Measurements from ENCODE around the gene STARD3.

STARD3 gene

DNA sequence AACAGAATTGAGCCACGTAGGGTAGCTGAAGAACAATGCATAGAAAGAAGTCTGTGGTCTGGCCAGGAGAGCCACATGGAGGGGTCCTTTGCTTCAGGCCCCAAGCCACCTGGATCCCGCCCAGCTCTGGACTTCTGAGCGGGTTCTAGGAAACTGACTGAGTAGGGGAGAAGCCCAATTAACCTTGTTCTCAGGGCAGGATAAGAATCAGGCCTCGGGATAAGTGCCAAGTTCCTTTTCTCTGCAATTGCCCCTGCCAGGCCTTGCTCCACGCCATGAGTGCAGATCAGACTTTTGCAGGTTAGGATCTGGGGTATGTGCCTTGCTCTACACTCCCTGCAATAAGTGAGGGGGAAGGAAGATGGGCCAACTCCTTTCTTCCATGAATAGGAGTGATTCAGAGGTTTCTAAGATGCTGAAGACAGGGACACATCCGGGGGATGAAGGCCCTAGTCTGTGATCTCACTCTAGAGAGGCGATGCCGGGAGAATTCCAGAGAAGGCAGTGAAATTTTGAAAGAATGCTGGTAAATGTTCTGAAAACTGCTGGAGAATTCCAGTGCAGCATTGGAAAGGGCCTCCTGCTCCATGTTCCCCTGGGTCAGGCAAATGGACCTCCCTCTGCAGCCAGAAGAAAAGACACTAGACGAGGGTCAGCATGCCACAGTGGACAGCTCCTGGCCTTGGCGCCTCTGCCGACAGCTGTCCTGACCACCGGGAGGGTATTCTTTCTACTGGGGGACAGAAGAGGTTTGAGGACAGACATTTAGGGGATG, 35.0 kb upstream of the STARD3 start:
- H2BK5ac ChIP-seq (ENCODE audit: low read length): no peak overlapping the region
- H3K27ac ChIP-seq (replicated peaks; ENCODE audit: low read length): no peak overlapping the region
- H2AFZ ChIP-seq (ENCODE audit: low read length): no peak overlapping the region
- no peak overlapping the region for H2BK12ac ChIP-seq (ENCODE audit: low read length)
- H3K36me3 ChIP-seq (replicated peaks in 1 of 2; ENCODE audit: control insufficient read depth in 2 of 2, insufficient read depth in 2 of 2, low read length in 2 of 2): no peaks in the 10 kb centered on the region
- H3K9ac ChIP-seq (ENCODE audit: low read depth, low read length, poor library complexity): no peak overlapping the region
- no peak overlapping the region for H3K23ac ChIP-seq (ENCODE audit: low read depth, low read length, poor library complexity)
- H4K8ac ChIP-seq (ENCODE audit: low read depth, low read length): no peak overlapping the region
- peaks cover 86 to 100% (median 99%) of the 10 kb centered on the region in 3 experiments for H3K27me3 ChIP-seq (ENCODE audit: control insufficient read depth in 3 of 3, insufficient read depth in 3 of 3, low read depth in 1 of 3, low read length in 3 of 3)
- H3K9me3 ChIP-seq (replicated peaks in 1 of 2; ENCODE audit: control insufficient read depth in 2 of 2, insufficient read depth in 1 of 2, low read depth in 1 of 2, low read length in 2 of 2): peaks cover 0 to 3% of the 10 kb centered on the region in 2 donors
- H4K91ac ChIP-seq (ENCODE audit: low read depth, low read length, poor library complexity): no peak overlapping the region
- no peak overlapping the region for H3K4me3 ChIP-seq (ENCODE audit: low read length in 2 of 2)
- no peak overlapping the region for H3K4ac ChIP-seq (ENCODE audit: low read length)
- H3K18ac ChIP-seq (ENCODE audit: low read length): no peak overlapping the region
- peaks cover 2 to 4% of the 10 kb centered on the region in 2 donors for H3K4me1 ChIP-seq (ENCODE audit: control insufficient read depth in 2 of 2, insufficient read depth in 1 of 2, low read depth in 1 of 2, low read length in 2 of 2)
- no peak overlapping the region for H2BK120ac ChIP-seq (ENCODE audit: low read depth, low read length)
- no peak overlapping the region for H3K4me2 ChIP-seq (ENCODE audit: insufficient read depth, low read length, poor library complexity, severe bottlenecking)
- WGBS, 2 donors (ENCODE audit: extremely low coverage in 2 of 2, insufficient read length in 2 of 2, insufficient replicate concordance in 1 of 2): no CpG with 5 or more reads among the region's 12 CpGs
- H3K79me1 ChIP-seq (ENCODE audit: low read depth, low read length): peaks cover 7% of the 10 kb centered on the region
- DNase-seq (ENCODE audit: low spot score): no peak
- H2BK15ac ChIP-seq (ENCODE audit: low read length): no peak overlapping the region
- H2AK5ac ChIP-seq (ENCODE audit: low read depth, low read length): no peak overlapping the region
- H3K14ac ChIP-seq (ENCODE audit: low read length): no peak overlapping the region

DNA sequence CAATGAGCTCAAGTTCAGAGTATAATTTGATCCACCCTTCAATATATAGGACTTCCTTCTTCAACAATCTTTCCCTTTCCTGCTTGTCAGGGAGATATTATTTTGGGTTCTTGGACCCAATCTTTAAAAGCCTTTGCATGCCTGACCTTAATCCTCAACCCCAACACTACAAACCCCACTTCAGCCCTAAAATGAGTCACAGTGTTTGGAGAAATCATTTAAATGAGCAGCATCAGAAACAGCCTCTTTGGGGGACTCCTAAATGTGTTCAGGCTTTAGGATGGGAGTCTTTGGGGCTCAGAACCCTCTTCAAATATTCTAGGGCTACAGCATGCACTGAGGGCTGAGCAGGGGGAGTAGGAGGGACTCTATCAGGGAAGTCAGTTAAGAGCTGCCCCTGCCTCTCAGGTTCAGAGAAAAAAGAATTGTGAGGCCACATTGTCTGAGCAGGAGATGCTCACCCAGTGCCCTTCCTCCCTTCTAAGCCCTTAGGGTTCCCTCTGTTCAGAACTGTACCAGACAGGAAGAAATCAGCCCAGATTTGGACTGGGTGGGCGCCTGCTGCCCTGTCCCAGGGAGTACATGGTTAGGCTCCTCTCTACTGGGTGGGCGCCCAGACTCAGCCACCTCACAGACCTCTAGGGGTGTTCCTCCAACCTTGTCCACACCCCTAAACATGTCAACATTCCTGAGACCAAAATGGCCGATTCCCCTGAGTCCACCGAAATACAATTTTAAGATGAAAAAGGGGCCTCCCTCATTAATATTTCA, 34.2 kb upstream of the STARD3 start:
- H3K79me1 ChIP-seq (ENCODE audit: low read depth, low read length): peaks cover 7% of the 10 kb centered on the region
- no peak overlapping the region for H3K4me3 ChIP-seq (ENCODE audit: low read length in 2 of 2)
- H2BK5ac ChIP-seq (ENCODE audit: low read length): no peak overlapping the region
- no CpG with 5 or more reads among the region's 4 CpGs for WGBS, 2 donors (ENCODE audit: extremely low coverage in 2 of 2, insufficient read length in 2 of 2, insufficient replicate concordance in 1 of 2)
- peaks cover 5 to 6% of the 10 kb centered on the region in 2 donors for H3K4me1 ChIP-seq (ENCODE audit: control insufficient read depth in 2 of 2, insufficient read depth in 1 of 2, low read depth in 1 of 2, low read length in 2 of 2)
- H3K4me2 ChIP-seq (ENCODE audit: insufficient read depth, low read length, poor library complexity, severe bottlenecking): no peak overlapping the region
- no peak overlapping the region for H2BK15ac ChIP-seq (ENCODE audit: low read length)
- no peak overlapping the region for H4K8ac ChIP-seq (ENCODE audit: low read depth, low read length)
- no peak overlapping the region for H3K9ac ChIP-seq (ENCODE audit: low read depth, low read length, poor library complexity)
- no peak overlapping the region for H2AK5ac ChIP-seq (ENCODE audit: low read depth, low read length)
- no peak overlapping the region for H3K23ac ChIP-seq (ENCODE audit: low read depth, low read length, poor library complexity)
- no peak overlapping the region for H2AFZ ChIP-seq (ENCODE audit: low read length)
- H3K14ac ChIP-seq (ENCODE audit: low read length): no peak overlapping the region
- H3K18ac ChIP-seq (ENCODE audit: low read length): no peak overlapping the region
- H3K27ac ChIP-seq (replicated peaks; ENCODE audit: low read length): no peak overlapping the region
- peaks cover 88 to 100% (median 99%) of the 10 kb centered on the region in 3 experiments for H3K27me3 ChIP-seq (ENCODE audit: control insufficient read depth in 3 of 3, insufficient read depth in 3 of 3, low read depth in 1 of 3, low read length in 3 of 3)
- H4K91ac ChIP-seq (ENCODE audit: low read depth, low read length, poor library complexity): no peak overlapping the region
- no peak overlapping the region for H3K4ac ChIP-seq (ENCODE audit: low read length)
- no peak for DNase-seq (ENCODE audit: low spot score)
- H3K9me3 ChIP-seq (replicated peaks in 1 of 2; ENCODE audit: control insufficient read depth in 2 of 2, insufficient read depth in 1 of 2, low read depth in 1 of 2, low read length in 2 of 2): peaks cover 0 to 3% of the 10 kb centered on the region in 2 donors
- H2BK12ac ChIP-seq (ENCODE audit: low read length): no peak overlapping the region
- no peak overlapping the region for H2BK120ac ChIP-seq (ENCODE audit: low read depth, low read length)
- no peaks in the 10 kb centered on the region for H3K36me3 ChIP-seq (replicated peaks in 1 of 2; ENCODE audit: control insufficient read depth in 2 of 2, insufficient read depth in 2 of 2, low read length in 2 of 2)

DNA sequence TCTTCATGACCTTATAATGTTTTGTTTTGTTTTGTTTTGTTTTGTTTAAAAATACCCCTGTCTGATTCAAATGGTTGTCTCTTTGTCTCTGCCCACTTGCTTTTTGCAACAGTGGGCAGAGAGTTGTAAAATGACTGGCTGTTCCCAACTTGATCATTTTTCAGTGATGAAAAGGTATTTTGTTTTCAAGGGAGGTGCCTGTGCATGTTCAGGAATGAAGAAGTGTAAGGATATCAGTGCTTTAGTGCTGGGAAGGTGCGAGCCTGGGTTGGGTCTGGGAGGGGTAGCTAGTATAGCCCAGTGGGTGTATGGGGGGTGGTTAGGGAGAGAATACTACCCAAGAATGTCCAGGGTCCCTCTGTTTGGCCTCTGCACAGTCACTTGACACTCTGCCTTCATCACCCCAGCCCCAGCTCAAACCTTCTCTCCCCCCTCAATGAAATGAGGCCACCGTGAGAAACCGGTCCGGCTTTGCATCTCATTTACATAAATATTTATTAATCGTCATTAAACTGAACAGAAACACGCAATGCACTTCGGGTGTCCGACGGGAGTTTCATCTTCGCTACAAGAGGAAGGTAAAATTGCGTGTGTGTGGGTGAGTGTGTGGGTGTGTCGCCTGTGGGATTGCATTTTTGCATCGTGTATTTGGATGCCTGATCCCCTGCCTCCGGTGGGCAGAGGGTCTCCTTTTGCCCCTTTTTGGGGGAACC, 33.5 kb upstream of the STARD3 start:
- Histone ChIP-seq H3K36me3 (replicated peaks in 1 of 2; ENCODE audit: control insufficient read depth in 2 of 2, insufficient read depth in 2 of 2, low read length in 2 of 2) (no peaks in the 10 kb centered on the region), H4K8ac (ENCODE audit: low read depth, low read length) (no peak overlapping the region), H3K4me3 (ENCODE audit: low read length in 2 of 2) (no peak overlapping the region), H3K14ac (ENCODE audit: low read length) (no peak overlapping the region), H3K4me2 (ENCODE audit: insufficient read depth, low read length, poor library complexity, severe bottlenecking) (no peak overlapping the region), H3K9me3 (replicated peaks in 1 of 2; ENCODE audit: control insufficient read depth in 2 of 2, insufficient read depth in 1 of 2, low read depth in 1 of 2, low read length in 2 of 2) (peaks cover 0 to 3% of the 10 kb centered on the region in 2 donors), H2BK5ac (ENCODE audit: low read length) (no peak overlapping the region), H3K27ac (replicated peaks; ENCODE audit: low read length) (no peak overlapping the region), H3K79me1 (ENCODE audit: low read depth, low read length) (peaks cover 7% of the 10 kb centered on the region), H3K23ac (ENCODE audit: low read depth, low read length, poor library complexity) (no peak overlapping the region), H3K27me3 (ENCODE audit: control insufficient read depth in 3 of 3, insufficient read depth in 3 of 3, low read depth in 1 of 3, low read length in 3 of 3) (peaks cover 88 to 100% (median 99%) of the 10 kb centered on the region in 3 experiments), H4K91ac (ENCODE audit: low read depth, low read length, poor library complexity) (no peak overlapping the region), H2AFZ (ENCODE audit: low read length) (no peak overlapping the region), H2BK120ac (ENCODE audit: low read depth, low read length) (no peak overlapping the region), H3K4ac (ENCODE audit: low read length) (no peak overlapping the region), H3K18ac (ENCODE audit: low read length) (no peak overlapping the region), H2BK12ac (ENCODE audit: low read length) (no peak overlapping the region), H3K4me1 (ENCODE audit: control insufficient read depth in 2 of 2, insufficient read depth in 1 of 2, low read depth in 1 of 2, low read length in 2 of 2) (peaks cover 5 to 6% of the 10 kb centered on the region in 2 donors), H2BK15ac (ENCODE audit: low read length) (no peak overlapping the region), H3K9ac (ENCODE audit: low read depth, low read length, poor library complexity) (no peak overlapping the region), H2AK5ac (ENCODE audit: low read depth, low read length) (no peak overlapping the region)
- no peak for DNase-seq (ENCODE audit: low spot score)
- WGBS, 2 donors (ENCODE audit: extremely low coverage in 2 of 2, insufficient read length in 2 of 2, insufficient replicate concordance in 1 of 2): no CpG with 5 or more reads among the region's 14 CpGs

All from neuronal stem cell (in vitro differentiated cells).